Neural cell (in vitro differentiated cells): Measurements from ENCODE around the gene CHI3L1.

Experiments used
- EP300 ChIP-seq: fragments of 450-650 bp; conservative IDR thresholded peaks from 2 replicates; pipeline ENCODE4 v1.6.1; 2014; ENCODE audit warnings: antibody characterized with exemption, mild to moderate bottlenecking, moderate library complexity; ENCODE audit not compliant: poor library complexity, severe bottlenecking
- EZH2 ChIP-seq: fragments of 200-600, 300-800 bp; shearing (Covaris generic), sonication (generic); IDR thresholded peaks from 2 replicates; pipeline ENCODE4 v1.6.1; 2014; ENCODE audit warnings: antibody characterized with exemption, low read length, borderline replicate concordance, mild to moderate bottlenecking; ENCODE audit not compliant: insufficient read depth, poor library complexity, severe bottlenecking
- MXI1 ChIP-seq: fragments of 450-650 bp; conservative IDR thresholded peaks from 2 replicates; pipeline ENCODE4 v1.6.1; 2014; ENCODE audit warnings: antibody characterized with exemption, mild to moderate bottlenecking; ENCODE audit not compliant: poor library complexity, severe bottlenecking
- POLR2AphosphoS5 ChIP-seq: IDR thresholded peaks from 2 replicates; pipeline ENCODE4 v1.6.1; 2012
- RAD21 ChIP-seq: fragments of 450-650 bp; conservative IDR thresholded peaks from 2 replicates; pipeline ENCODE4 v1.6.1; 2014; ENCODE audit warnings: antibody characterized with exemption, mild to moderate bottlenecking, moderate library complexity
- TAF1 ChIP-seq: IDR thresholded peaks from 2 replicates; pipeline ENCODE4 v1.6.1; 2012; ENCODE audit warnings: low read depth
- TF ChIP-seq, protein P1 (sequence below): fragments of 450-650 bp; IDR thresholded peaks from 2 replicates; pipeline ENCODE4 v1.5.1; 2014; ENCODE audit warnings: antibody characterized with exemption, mild to moderate bottlenecking, moderate library complexity; ENCODE audit not compliant: poor library complexity, severe bottlenecking

DNA sequence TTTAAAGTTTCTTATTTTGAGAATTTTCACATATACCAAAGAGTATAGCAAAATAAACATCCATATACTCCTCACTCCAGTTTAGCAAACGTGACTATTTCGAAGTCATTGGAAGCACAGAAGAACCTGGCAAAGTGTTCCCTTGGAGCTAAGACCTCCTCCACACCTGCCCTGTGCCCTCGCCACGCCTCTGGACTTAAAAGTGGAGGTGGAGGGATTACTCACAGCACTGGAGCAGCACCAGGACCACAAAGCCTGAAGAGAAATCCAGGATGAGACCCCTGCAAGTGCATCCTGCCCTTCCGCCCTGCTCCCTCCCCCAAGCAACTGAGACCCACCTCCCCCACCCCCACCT lies 436 bp downstream of the CHI3L1 start:
- TF ChIP-seq, protein P1, sequence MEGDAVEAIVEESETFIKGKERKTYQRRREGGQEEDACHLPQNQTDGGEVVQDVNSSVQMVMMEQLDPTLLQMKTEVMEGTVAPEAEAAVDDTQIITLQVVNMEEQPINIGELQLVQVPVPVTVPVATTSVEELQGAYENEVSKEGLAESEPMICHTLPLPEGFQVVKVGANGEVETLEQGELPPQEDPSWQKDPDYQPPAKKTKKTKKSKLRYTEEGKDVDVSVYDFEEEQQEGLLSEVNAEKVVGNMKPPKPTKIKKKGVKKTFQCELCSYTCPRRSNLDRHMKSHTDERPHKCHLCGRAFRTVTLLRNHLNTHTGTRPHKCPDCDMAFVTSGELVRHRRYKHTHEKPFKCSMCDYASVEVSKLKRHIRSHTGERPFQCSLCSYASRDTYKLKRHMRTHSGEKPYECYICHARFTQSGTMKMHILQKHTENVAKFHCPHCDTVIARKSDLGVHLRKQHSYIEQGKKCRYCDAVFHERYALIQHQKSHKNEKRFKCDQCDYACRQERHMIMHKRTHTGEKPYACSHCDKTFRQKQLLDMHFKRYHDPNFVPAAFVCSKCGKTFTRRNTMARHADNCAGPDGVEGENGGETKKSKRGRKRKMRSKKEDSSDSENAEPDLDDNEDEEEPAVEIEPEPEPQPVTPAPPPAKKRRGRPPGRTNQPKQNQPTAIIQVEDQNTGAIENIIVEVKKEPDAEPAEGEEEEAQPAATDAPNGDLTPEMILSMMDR, result no peak
- TF ChIP-seq RAD21, result no peak
- no peak for TF ChIP-seq EZH2
- TF ChIP-seq TAF1, result no peak
- TF ChIP-seq POLR2AphosphoS5, result no peak
- no peak for TF ChIP-seq EP300
- no peak for TF ChIP-seq MXI1
